GM19099 (cell line): ENCODE data around the gene BTRC.

Experiments used
- POLR2A ChIP-seq: IDR thresholded peaks from 3 replicates; pipeline ENCODE4 v1.6.1; 2011; ENCODE audit warnings: low read depth; ENCODE audit not compliant: insufficient read length; ENCODE audit errors: extremely low read depth

BTRC gene

GRCh38 chr10:101414034-101414433 lies 60.1 kb downstream of the BTRC start:
- no peak for TF ChIP-seq POLR2A

- no peak for TF ChIP-seq POLR2A
Measured at GRCh38 chr10:101415884-101416283, 61.9 kb downstream of the BTRC start.

- no peak for TF ChIP-seq POLR2A
Measured at GRCh38 chr10:101425535-101425934, 71.6 kb downstream of the BTRC start.

GRCh38 chr10:101428036-101428435 lies 74.1 kb downstream of the BTRC start:
- TF ChIP-seq POLR2A: no peak

- TF ChIP-seq POLR2A: no peak
Measured at GRCh38 chr10:101429423-101429822, 75.5 kb downstream of the BTRC start.

GRCh38 chr10:101436302-101436701 lies 82.3 kb downstream of the BTRC start:
- no peak for TF ChIP-seq POLR2A

- no peak for TF ChIP-seq POLR2A
Measured at GRCh38 chr10:101438881-101439391, 85.0 kb downstream of the BTRC start.

GRCh38 chr10:101441541-101442455 lies 87.8 kb downstream of the BTRC start:
- TF ChIP-seq POLR2A: no peak

GRCh38 chr10:101442456-101442800 lies 88.5 kb downstream of the BTRC start:
- TF ChIP-seq POLR2A: no peak

- TF ChIP-seq POLR2A: no peak
Measured at GRCh38 chr10:101444058-101444898, 90.3 kb downstream of the BTRC start.

GRCh38 chr10:101446071-101446470 lies 92.1 kb downstream of the BTRC start:
- no peak for TF ChIP-seq POLR2A

- no peak for TF ChIP-seq POLR2A
Measured at GRCh38 chr10:101446947-101447346, 93.0 kb downstream of the BTRC start.

GRCh38 chr10:101447477-101447876 lies 93.5 kb downstream of the BTRC start:
- TF ChIP-seq POLR2A: no peak

- TF ChIP-seq POLR2A: no peak
Measured at GRCh38 chr10:101450277-101451080, 96.5 kb downstream of the BTRC start.

GRCh38 chr10:101451261-101451660 lies 97.3 kb downstream of the BTRC start:
- TF ChIP-seq POLR2A: no peak
